Hepatocyte (in vitro differentiated cells): Measurements from ENCODE around the gene PDE4B. TPM values are rescaled to one million over a fixed set of nuclear protein-coding genes. Genes with fewer than 3 reads are reported as not detected.

Experiments
- DNase-seq: peaks from one replicate; pipeline ENCODE4 v3.0.0-alpha.2; 2016; ENCODE audit warnings: low spot score
- H2AFZ ChIP-seq: fragments of 200-600 bp; sonication (generic); 2 replicates; pipeline ENCODE4 v1.6.0; 2016; ENCODE audit warnings: antibody characterized with exemption, mild to moderate bottlenecking
- H3K27ac ChIP-seq: fragments of 200-600 bp; sonication (generic); 2 replicates; pipeline ENCODE4 v1.5.1; 2016; ENCODE audit warnings: mild to moderate bottlenecking
- H3K27me3 ChIP-seq: fragments of 200-600 bp; sonication (generic); 2 replicates; pipeline ENCODE4 v1.6.1; 2016
- H3K36me3 ChIP-seq: fragments of 200-600 bp; sonication (generic); replicated peaks from 2 replicates; pipeline ENCODE4 v1.5.1; 2016; ENCODE audit warnings: low read depth; ENCODE audit not compliant: insufficient read depth
- H3K4me1 ChIP-seq: fragments of 200-600 bp; sonication (generic); 2 replicates; pipeline ENCODE4 v1.5.1; 2016; ENCODE audit warnings: mild to moderate bottlenecking, moderate library complexity; ENCODE audit not compliant: insufficient read depth
- H3K4me2 ChIP-seq: fragments of 200-600 bp; sonication (generic); 2 replicates; pipeline ENCODE4 v1.6.0; 2016
- H3K4me3 ChIP-seq: fragments of 200-600 bp; sonication (generic); 2 replicates; pipeline ENCODE4 v1.5.1; 2016; ENCODE audit warnings: mild to moderate bottlenecking
- H3K79me2 ChIP-seq: fragments of 200-600 bp; sonication (generic); 2 replicates; pipeline ENCODE4 v1.6.0; 2017; ENCODE audit warnings: mild to moderate bottlenecking
- H3K9me2 ChIP-seq: fragments of 200-600 bp; sonication (generic); replicated peaks from 2 replicates; pipeline ENCODE4 v1.6.0; 2017; ENCODE audit warnings: mild to moderate bottlenecking; ENCODE audit not compliant: insufficient read depth
- H3K9me3 ChIP-seq: fragments of 200-600 bp; sonication (generic); 2 replicates; pipeline ENCODE4 v1.5.1; 2016; ENCODE audit warnings: low read depth, mild to moderate bottlenecking
- H4K20me1 ChIP-seq: fragments of 200-600 bp; sonication (generic); 2 replicates; pipeline ENCODE4 v1.6.0; 2016; ENCODE audit warnings: mild to moderate bottlenecking; ENCODE audit not compliant: insufficient read depth, poor library complexity, severe bottlenecking
- EZH2 ChIP-seq: fragments of 200-600 bp; sonication (generic); IDR thresholded peaks from 2 replicates; pipeline ENCODE4 v1.6.1; 2016; ENCODE audit warnings: antibody characterized with exemption, mild to moderate bottlenecking, borderline replicate concordance
- EZH2phosphoT487 ChIP-seq: fragments of 200-600 bp; sonication (generic); IDR thresholded peaks from one replicate; pipeline ENCODE4 v1.6.1; 2018; ENCODE audit warnings: antibody characterized with exemption, mild to moderate bottlenecking, low read depth, moderate library complexity; ENCODE audit not compliant: unreplicated experiment, severe bottlenecking
- WGBS: methylation state at CpG from one replicate; pipeline ENCODE4 v1.1.6; 2016; ENCODE audit warnings: low lambda C conversion rate; ENCODE audit errors: missing lambda C conversion rate; 5-methylcytosine and 5-hydroxymethylcytosine counted together
- polyA plus RNA-seq: library from polyadenylated mRNA; unstranded; fragments of >200 nt; fragmentation: Nextera tagmentation; extraction: Ambion mirVana; gene quantifications from 2 replicates; pipeline ENCODE4 v1.2.1, GENCODE V29; 2016
- total RNA-seq: library from RNA; depleted of rRNA; stranded (reverse); fragments of >200 nt; gene quantifications from 2 replicates; pipeline ENCODE4 v1.2.3, GENCODE V29; 2014
- TF ChIP-seq, protein P1 (sequence below): fragments of 200-600 bp; sonication (generic); IDR thresholded peaks from 2 replicates; pipeline ENCODE4 v1.5.1; 2016; ENCODE audit warnings: antibody characterized with exemption, mild to moderate bottlenecking; ENCODE audit not compliant: poor library complexity

The PDE4B gene
- total and polyA plus RNA-seq, 2 experiments from 2014 or later: 1.8 to 3.4 TPM

DNA sequence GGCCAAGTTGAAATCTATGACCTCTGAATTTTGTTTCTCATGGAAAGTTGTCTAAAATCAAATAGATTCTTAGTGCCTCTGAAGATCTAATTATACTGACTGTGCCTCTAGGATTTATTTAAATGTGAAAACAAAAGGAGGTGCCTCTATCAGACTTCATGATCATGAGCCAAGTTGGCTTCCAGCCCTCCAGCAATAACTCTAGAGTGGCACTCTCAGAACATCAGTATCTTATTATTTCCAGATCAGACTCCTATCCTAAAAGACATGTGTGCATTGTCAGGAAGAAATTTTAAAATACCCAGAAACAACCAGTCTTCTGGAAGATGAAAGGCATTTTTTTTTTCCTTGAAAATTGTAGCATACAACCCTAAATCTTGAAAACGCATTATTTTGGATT lies 368.0 kb downstream of the PDE4B start:
- Histone ChIP-seq H3K79me2 (no peaks in the 10 kb centered on the region), H3K27me3 (no peaks in the 10 kb centered on the region), H4K20me1 (no peaks in the 10 kb centered on the region), H3K9me3 (no peaks in the 10 kb centered on the region), H3K36me3 (no peaks in the 10 kb centered on the region), H2AFZ (no peak overlapping the region), H3K4me2 (no peak overlapping the region), H3K4me1 (no peaks in the 10 kb centered on the region), H3K27ac (no peak overlapping the region), H3K9me2 (no peaks in the 10 kb centered on the region), H3K4me3 (no peak overlapping the region)
- no peak for DNase-seq
- 67% methylated on average over 1 of the region's 1 CpG for whole genome bisulfite sequencing
- no peak for TF ChIP-seq EZH2phosphoT487
- TF ChIP-seq, protein P1, sequence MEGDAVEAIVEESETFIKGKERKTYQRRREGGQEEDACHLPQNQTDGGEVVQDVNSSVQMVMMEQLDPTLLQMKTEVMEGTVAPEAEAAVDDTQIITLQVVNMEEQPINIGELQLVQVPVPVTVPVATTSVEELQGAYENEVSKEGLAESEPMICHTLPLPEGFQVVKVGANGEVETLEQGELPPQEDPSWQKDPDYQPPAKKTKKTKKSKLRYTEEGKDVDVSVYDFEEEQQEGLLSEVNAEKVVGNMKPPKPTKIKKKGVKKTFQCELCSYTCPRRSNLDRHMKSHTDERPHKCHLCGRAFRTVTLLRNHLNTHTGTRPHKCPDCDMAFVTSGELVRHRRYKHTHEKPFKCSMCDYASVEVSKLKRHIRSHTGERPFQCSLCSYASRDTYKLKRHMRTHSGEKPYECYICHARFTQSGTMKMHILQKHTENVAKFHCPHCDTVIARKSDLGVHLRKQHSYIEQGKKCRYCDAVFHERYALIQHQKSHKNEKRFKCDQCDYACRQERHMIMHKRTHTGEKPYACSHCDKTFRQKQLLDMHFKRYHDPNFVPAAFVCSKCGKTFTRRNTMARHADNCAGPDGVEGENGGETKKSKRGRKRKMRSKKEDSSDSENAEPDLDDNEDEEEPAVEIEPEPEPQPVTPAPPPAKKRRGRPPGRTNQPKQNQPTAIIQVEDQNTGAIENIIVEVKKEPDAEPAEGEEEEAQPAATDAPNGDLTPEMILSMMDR: no peak
- no peak for TF ChIP-seq EZH2

DNA sequence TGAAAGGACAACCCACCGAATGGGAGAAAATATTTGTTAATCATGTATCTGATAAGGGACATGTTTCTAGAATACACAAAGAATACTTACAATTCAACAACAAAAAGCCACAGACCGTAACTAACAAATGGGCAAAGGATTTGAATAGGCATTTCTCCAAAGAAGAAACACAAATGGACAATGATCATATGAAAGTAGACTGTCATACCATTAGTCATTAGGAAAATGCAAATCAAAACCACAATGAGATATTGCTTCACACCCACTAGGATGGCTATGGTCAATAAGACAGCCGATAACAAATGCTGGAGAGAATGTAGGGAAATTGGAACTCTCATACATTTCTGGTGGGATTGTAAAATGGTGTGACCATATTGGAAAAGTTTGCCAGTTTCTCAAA lies 374.1 kb downstream of the PDE4B start:
- Histone ChIP-seq H2AFZ (no peak overlapping the region), H3K9me3 (no peaks in the 10 kb centered on the region), H3K79me2 (no peaks in the 10 kb centered on the region), H3K36me3 (no peaks in the 10 kb centered on the region), H3K9me2 (no peaks in the 10 kb centered on the region), H3K4me3 (no peak overlapping the region), H3K4me1 (no peaks in the 10 kb centered on the region), H3K4me2 (no peak overlapping the region), H4K20me1 (no peaks in the 10 kb centered on the region), H3K27ac (no peak overlapping the region), H3K27me3 (no peaks in the 10 kb centered on the region)
- DNase-seq: no peak
- no peak for TF ChIP-seq EZH2
- TF ChIP-seq, protein P1: no peak
- no peak for TF ChIP-seq EZH2phosphoT487
- WGBS: 95% methylated on average over 3 of the region's 3 CpGs

DNA sequence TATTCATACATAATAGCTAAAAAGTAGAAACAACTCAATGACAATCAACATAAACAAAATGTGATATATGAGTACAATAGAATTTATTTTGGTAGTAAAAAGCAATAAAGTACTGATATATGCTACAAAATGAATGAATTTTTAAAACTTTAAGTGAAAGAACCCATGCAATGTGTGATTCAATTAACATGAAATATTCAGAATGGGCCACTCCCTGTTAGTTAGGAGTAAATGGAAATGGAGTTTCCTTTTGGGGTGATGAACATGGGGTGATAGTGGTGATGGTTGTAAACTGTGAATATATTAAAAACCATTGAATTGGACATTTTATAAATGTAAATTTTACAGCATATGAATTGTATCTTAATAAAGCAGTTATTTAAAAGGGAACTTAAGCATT lies 374.6 kb downstream of the PDE4B start:
- H3K36me3 ChIP-seq: no peaks in the 10 kb centered on the region
- H3K4me1 ChIP-seq: no peaks in the 10 kb centered on the region
- H3K9me3 ChIP-seq: no peaks in the 10 kb centered on the region
- H2AFZ ChIP-seq: no peak overlapping the region
- no peaks in the 10 kb centered on the region for H3K9me2 ChIP-seq
- no peaks in the 10 kb centered on the region for H3K27me3 ChIP-seq
- no peak overlapping the region for H3K4me2 ChIP-seq
- H3K4me3 ChIP-seq: no peak overlapping the region
- TF ChIP-seq EZH2: no peak
- no peak for TF ChIP-seq EZH2phosphoT487
- TF ChIP-seq, protein P1: no peak
- DNase-seq: no peak
- H4K20me1 ChIP-seq: no peaks in the 10 kb centered on the region
- no peaks in the 10 kb centered on the region for H3K79me2 ChIP-seq
- H3K27ac ChIP-seq: no peak overlapping the region

DNA sequence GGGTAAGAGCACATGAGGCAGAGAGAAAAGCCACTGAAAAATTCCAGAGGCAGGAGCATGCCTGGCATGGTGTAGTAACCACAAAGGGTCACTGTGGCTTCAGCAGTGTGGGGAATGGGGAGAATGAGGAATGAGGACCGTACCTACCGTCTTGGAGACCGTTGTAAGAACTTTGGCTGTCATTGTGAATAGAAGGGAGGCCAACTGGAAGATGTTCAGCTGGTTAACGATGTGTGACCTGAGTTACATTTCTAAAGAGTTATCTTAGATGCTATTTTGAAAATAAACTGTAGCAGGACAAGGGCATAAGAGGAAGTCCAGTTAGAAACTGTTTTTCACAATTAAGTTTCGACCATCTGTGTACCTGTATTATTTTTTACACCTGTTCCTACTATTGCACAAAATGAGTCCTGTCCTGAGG lies 375.8 kb downstream of the PDE4B start:
- H3K27me3 ChIP-seq: no peaks in the 10 kb centered on the region
- H3K4me2 ChIP-seq: no peak overlapping the region
- no peak for DNase-seq
- H2AFZ ChIP-seq: no peak overlapping the region
- 81% methylated on average over 5 of the region's 5 CpGs for WGBS
- no peaks in the 10 kb centered on the region for H3K79me2 ChIP-seq
- TF ChIP-seq EZH2phosphoT487: no peak
- TF ChIP-seq EZH2: no peak
- TF ChIP-seq, protein P1: no peak
- no peak overlapping the region for H3K27ac ChIP-seq
- no peaks in the 10 kb centered on the region for H4K20me1 ChIP-seq
- H3K4me1 ChIP-seq: no peaks in the 10 kb centered on the region
- no peaks in the 10 kb centered on the region for H3K9me2 ChIP-seq
- H3K36me3 ChIP-seq: no peaks in the 10 kb centered on the region
- H3K4me3 ChIP-seq: no peak overlapping the region
- H3K9me3 ChIP-seq: no peaks in the 10 kb centered on the region
